Endothelial cell of umbilical vein (primary cell): ENCODE results near the gene ARHGAP15. TPM values are rescaled to one million over a fixed set of nuclear protein-coding genes. Genes with fewer than 3 reads are reported as not detected.

Experiments
- BruUV-seq: library from RNA; stranded (reverse); fragments of 400-500 nt; replicated peaks from 2 replicates; lab custom pipeline; 2021; lab: Mats Ljungman, UMichigan
- CTCF ChIA-PET: fragments of 300-600, 350-600 bp; sonication (Branson Sonifier 250); formaldehyde crosslinking; loops from one replicate; lab custom pipeline; 2021; ENCODE audit warnings: antibody characterized with exemption, inconsistent platforms; lab: Charles Lee
- POLR2A ChIA-PET: fragments of 300-600, 350-600 bp; sonication (Branson Sonifier 250); formaldehyde crosslinking; loops from one replicate; lab custom pipeline; 2021; ENCODE audit warnings: antibody characterized with exemption, inconsistent platforms; lab: Charles Lee
- DNase-seq: peaks from one replicate; pipeline ENCODE4 v3.0.0-alpha.2; 2011; ENCODE audit warnings: low read depth, low spot score
- FAIRE-seq: peaks from 2 replicates; lab custom pipeline; 2011; peaks lifted over from hg19 to GRCh38; lab: Jason Lieb, UNC
- H2AFZ ChIP-seq: 2 replicates; pipeline ENCODE4 v1.6.0; 2012; ENCODE audit warnings: low read depth, low read length, control low read depth, inconsistent platforms
- H3K27ac ChIP-seq: 2 replicates; pipeline ENCODE4 v1.5.1; 2011; ENCODE audit warnings: low read depth, mild to moderate bottlenecking, control low read depth, low read length, moderate library complexity; ENCODE audit not compliant: insufficient read depth
- H3K27me3 ChIP-seq, 2 experiments: 2 replicates each; pipeline versions ENCODE4 v1.6.0 to v1.6.1; 2011; ENCODE audit warnings: low read length in 2 of 2, mixed read lengths in 1 of 2; ENCODE audit not compliant: control insufficient read depth in 2 of 2, insufficient read depth in 2 of 2
- H3K36me3 ChIP-seq, 2 experiments: 2 replicates in 1 of 2; 3 replicates in 1 of 2; pipeline ENCODE4 v1.5.1; 2011; ENCODE audit warnings: low read length in 2 of 2, mild to moderate bottlenecking in 1 of 2, moderate library complexity in 1 of 2; ENCODE audit not compliant: control insufficient read depth in 2 of 2, insufficient read depth in 2 of 2; ENCODE audit errors: extremely low read depth in 1 of 2
- H3K4me1 ChIP-seq: 3 replicates; pipeline ENCODE4 v1.5.1; 2011; ENCODE audit warnings: mild to moderate bottlenecking, low read length; ENCODE audit not compliant: control insufficient read depth, insufficient read depth; ENCODE audit errors: extremely low read depth
- H3K4me2 ChIP-seq: 2 replicates; pipeline ENCODE4 v1.6.1; 2011; ENCODE audit warnings: low read length, control low read depth, mixed read lengths; ENCODE audit not compliant: insufficient read depth
- H3K4me3 ChIP-seq, 3 experiments: fragments of 200-600 bp in 1 of 3; sonication (generic), shearing (Covaris generic) in 1 of 3; replicated peaks in 1 of 3; 2 replicates each; pipeline ENCODE4 v1.5.1; 2011 to 2016; ENCODE audit warnings: control low read depth in 3 of 3, low read length in 3 of 3, mild to moderate bottlenecking in 2 of 3, inconsistent platforms in 1 of 3, low read depth in 1 of 3, moderate library complexity in 1 of 3; ENCODE audit not compliant: insufficient read depth in 1 of 3
- H3K79me2 ChIP-seq: 2 replicates; pipeline ENCODE4 v1.6.0; 2012; ENCODE audit warnings: low read length, inconsistent platforms; ENCODE audit not compliant: control insufficient read depth, insufficient read depth
- H3K9ac ChIP-seq: replicated peaks from 2 replicates; pipeline ENCODE3; 2011; ENCODE audit warnings: low read length, control low read depth; ENCODE audit not compliant: insufficient read depth; ENCODE audit errors: extremely low read depth
- H3K9me1 ChIP-seq: replicated peaks from 3 replicates; pipeline ENCODE4 v1.6.0; 2011; ENCODE audit warnings: mild to moderate bottlenecking, low read length; ENCODE audit not compliant: control insufficient read depth, insufficient read depth; ENCODE audit errors: extremely low read depth
- H3K9me3 ChIP-seq: replicated peaks from 2 replicates; pipeline ENCODE4 v1.5.1; 2012; ENCODE audit warnings: low read length, inconsistent platforms; ENCODE audit not compliant: control insufficient read depth, insufficient read depth
- H4K20me1 ChIP-seq: replicated peaks from 2 replicates; pipeline ENCODE3; 2011; ENCODE audit warnings: mild to moderate bottlenecking, low read length; ENCODE audit not compliant: control insufficient read depth, insufficient read depth; ENCODE audit errors: extremely low read depth
- EZH2 ChIP-seq: IDR thresholded peaks from 2 replicates; pipeline ENCODE4 v1.6.1; 2012; ENCODE audit warnings: borderline replicate concordance, low read depth, mild to moderate bottlenecking, moderate library complexity, low read length, inconsistent platforms; ENCODE audit not compliant: severe bottlenecking
- FOS ChIP-seq: IDR thresholded peaks from 2 replicates; pipeline ENCODE4 v1.6.1; 2011; ENCODE audit warnings: mild to moderate bottlenecking, low read length, moderate library complexity, borderline replicate concordance; ENCODE audit not compliant: insufficient read depth
- GATA2 ChIP-seq: IDR thresholded peaks from 2 replicates; pipeline ENCODE4 v1.7.0; 2011; ENCODE audit warnings: low read depth, mild to moderate bottlenecking, moderate library complexity, mixed read lengths, low read length; ENCODE audit not compliant: insufficient read length, insufficient read depth
- JUN ChIP-seq: IDR thresholded peaks from 2 replicates; pipeline ENCODE4 v1.6.1; 2011; ENCODE audit warnings: borderline replicate concordance, low read depth; ENCODE audit not compliant: insufficient read length, insufficient read depth
- MYC ChIP-seq: IDR thresholded peaks from one replicate; pipeline ENCODE4 v1.6.1; 2011; ENCODE audit warnings: mild to moderate bottlenecking, low read depth, low read length
- POLR2A ChIP-seq: IDR thresholded peaks from 2 replicates; pipeline ENCODE4 v1.6.1; 2012; ENCODE audit warnings: low read depth, mild to moderate bottlenecking, control low read depth, low read length
- POLR2AphosphoS5 ChIP-seq: IDR thresholded peaks from 2 replicates; pipeline ENCODE4 v1.6.1; 2012; ENCODE audit warnings: low read depth, mild to moderate bottlenecking, control low read depth, low read length, moderate library complexity; ENCODE audit not compliant: insufficient read depth
- dilution Hi-C: fragments of 300-500 bp; cut with MboI; formaldehyde crosslinking; loops from one replicate; pipeline ENCODE4 v1.15.0; 2019; ENCODE audit warnings: low sequenced_read_pairs; ENCODE audit not compliant: extremely low pct_ligation_motif_present
- intact Hi-C: fragments of 100-400 bp; cut with micrococcal nuclease; formaldehyde crosslinking; loops from one replicate; pipeline ENCODE4 v1.10.0; 2022
- polyA plus RNA-seq, 4 experiments: library from polyadenylated mRNA; depleted of rRNA in 3 of 4; stranded (reverse) in 3 of 4; unstranded in 1 of 4; fragments of >200 nt; gene quantifications; 2 replicates each; pipeline versions ENCODE4 v1.2.1 to v1.2.3, GENCODE V29; 2011 to 2012; ENCODE audit warnings: missing spikeins in 1 of 4
- total RNA-seq: library from RNA; stranded (reverse); gene quantifications from 2 replicates; pipeline ENCODE4 v1.2.3, GENCODE V29; 2021
- TF ChIP-seq, protein P1 (sequence below): IDR thresholded peaks from 2 replicates; pipeline ENCODE4 v1.6.1; 2011; ENCODE audit not compliant: insufficient read depth, insufficient read length
- TF ChIP-seq, protein P2 (sequence below), 2 donors: IDR thresholded peaks; 1 replicate in 1 of 2; 2 replicates in 1 of 2; pipeline ENCODE4 v1.5.1; 2011; ENCODE audit warnings: low read length in 2 of 2, mild to moderate bottlenecking in 2 of 2, moderate library complexity in 2 of 2, control low read depth in 1 of 2, inconsistent platforms in 1 of 2, low read depth in 1 of 2; ENCODE audit not compliant: insufficient read depth in 1 of 2; ENCODE audit errors: extremely low read depth in 1 of 2

ARHGAP15 gene
- total and polyA plus RNA-seq, 2 donors (not counting 3 experiments of a cell fraction or from before 2014, with no cell fraction given) = not detected

DNA sequence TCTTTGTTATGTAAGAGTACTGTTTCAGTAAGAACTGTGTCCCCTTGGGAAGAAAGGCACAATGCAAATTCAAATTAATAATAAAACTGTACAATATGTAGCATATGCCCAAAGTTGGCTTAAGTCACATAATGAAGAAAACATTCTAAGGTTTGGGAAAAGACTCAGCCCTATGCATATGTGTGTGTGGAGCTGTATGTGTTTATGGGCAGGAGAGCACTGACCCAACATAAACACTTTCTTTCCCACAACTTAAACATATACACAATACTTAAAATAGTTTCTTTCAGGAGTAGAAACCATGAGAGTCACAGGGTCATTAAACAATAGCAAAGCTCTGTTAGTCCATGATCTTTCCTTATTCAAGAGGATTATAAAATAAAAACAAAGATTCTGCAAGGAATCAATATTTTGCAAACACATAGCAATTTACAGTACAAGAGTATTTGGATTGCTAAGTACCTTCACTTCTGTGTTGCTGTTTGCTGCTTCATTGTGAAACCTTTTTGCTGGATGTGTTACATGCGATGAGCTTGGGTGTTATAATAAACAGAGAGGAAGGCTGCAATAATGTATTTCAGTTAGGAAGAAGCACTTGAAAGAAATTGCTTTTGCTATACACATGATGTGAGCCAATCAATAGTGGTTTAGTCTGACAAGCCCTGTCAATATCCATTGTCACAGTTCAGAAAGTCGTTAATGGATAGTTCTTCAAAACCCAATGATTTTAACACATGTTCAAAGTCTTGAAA, 347.3 kb downstream of the ARHGAP15 start:
- CTCF ChIA-PET = interaction anchor here (1.9 kb wide), 1 partner anchor 13 kb away, joined by 4 read pairs; no protein-coding TSS in a partner anchor
- dilution Hi-C loops = no loop called here

More for the DNA sequence above, 347.3 kb downstream of the ARHGAP15 start:
- no peaks in the 10 kb centered on the region for H3K27me3 ChIP-seq
- TF ChIP-seq POLR2A (no peak), JUN (no peak), FOS (no peak), EZH2 (no peak), GATA2 (no peak), MYC (no peak), POLR2AphosphoS5 (no peak)
- TF ChIP-seq, protein P1, sequence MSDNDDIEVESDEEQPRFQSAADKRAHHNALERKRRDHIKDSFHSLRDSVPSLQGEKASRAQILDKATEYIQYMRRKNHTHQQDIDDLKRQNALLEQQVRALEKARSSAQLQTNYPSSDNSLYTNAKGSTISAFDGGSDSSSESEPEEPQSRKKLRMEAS = no peak
- TF ChIP-seq, protein P2, sequence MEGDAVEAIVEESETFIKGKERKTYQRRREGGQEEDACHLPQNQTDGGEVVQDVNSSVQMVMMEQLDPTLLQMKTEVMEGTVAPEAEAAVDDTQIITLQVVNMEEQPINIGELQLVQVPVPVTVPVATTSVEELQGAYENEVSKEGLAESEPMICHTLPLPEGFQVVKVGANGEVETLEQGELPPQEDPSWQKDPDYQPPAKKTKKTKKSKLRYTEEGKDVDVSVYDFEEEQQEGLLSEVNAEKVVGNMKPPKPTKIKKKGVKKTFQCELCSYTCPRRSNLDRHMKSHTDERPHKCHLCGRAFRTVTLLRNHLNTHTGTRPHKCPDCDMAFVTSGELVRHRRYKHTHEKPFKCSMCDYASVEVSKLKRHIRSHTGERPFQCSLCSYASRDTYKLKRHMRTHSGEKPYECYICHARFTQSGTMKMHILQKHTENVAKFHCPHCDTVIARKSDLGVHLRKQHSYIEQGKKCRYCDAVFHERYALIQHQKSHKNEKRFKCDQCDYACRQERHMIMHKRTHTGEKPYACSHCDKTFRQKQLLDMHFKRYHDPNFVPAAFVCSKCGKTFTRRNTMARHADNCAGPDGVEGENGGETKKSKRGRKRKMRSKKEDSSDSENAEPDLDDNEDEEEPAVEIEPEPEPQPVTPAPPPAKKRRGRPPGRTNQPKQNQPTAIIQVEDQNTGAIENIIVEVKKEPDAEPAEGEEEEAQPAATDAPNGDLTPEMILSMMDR (IDR thresholded peaks at IDR 0.05; ENCODE audit: extremely low read depth in 1 of 2, insufficient read depth in 1 of 2, low read depth in 1 of 2, low read length in 2 of 2) = no peak
- peaks cover 8% of the 10 kb centered on the region for H3K4me1 ChIP-seq
- no TSS peak for BruUV-seq
- no peak overlapping the region for H3K4me3 ChIP-seq
- H3K9me1 ChIP-seq = no peaks in the 10 kb centered on the region
- POLR2A ChIA-PET = no interaction called here
- no peaks in the 10 kb centered on the region for H3K36me3 ChIP-seq
- no peaks in the 10 kb centered on the region for H3K79me2 ChIP-seq
- no peak overlapping the region for H3K4me2 ChIP-seq
- no peak overlapping the region for H2AFZ ChIP-seq
- no peak for DNase-seq
- no peaks in the 10 kb centered on the region for H3K9me3 ChIP-seq
- H3K27ac ChIP-seq = no peak overlapping the region
- intact Hi-C loops = no loop called here
- H3K9ac ChIP-seq = no peak overlapping the region
- FAIRE-seq = no peak
- H4K20me1 ChIP-seq = no peaks in the 10 kb centered on the region
